Endothelial cell of umbilical vein (primary cell): ENCODE data around the gene TMIGD2. TPM values are rescaled to one million over a fixed set of nuclear protein-coding genes. Genes with fewer than 3 reads are reported as not detected.

Experiments
- BruUV-seq: library from RNA; stranded (reverse); fragments of 400-500 nt; replicated peaks from 2 replicates; lab custom pipeline; 2021; lab: Mats Ljungman, UMichigan
- CTCF ChIA-PET: fragments of 300-600, 350-600 bp; sonication (Branson Sonifier 250); formaldehyde crosslinking; loops from one replicate; lab custom pipeline; 2021; ENCODE audit warnings: antibody characterized with exemption, inconsistent platforms; lab: Charles Lee
- POLR2A ChIA-PET: fragments of 300-600, 350-600 bp; sonication (Branson Sonifier 250); formaldehyde crosslinking; loops from one replicate; lab custom pipeline; 2021; ENCODE audit warnings: antibody characterized with exemption, inconsistent platforms; lab: Charles Lee
- DNase-seq: peaks from one replicate; pipeline ENCODE4 v3.0.0-alpha.2; 2011; ENCODE audit warnings: low read depth, low spot score
- FAIRE-seq: peaks from 2 replicates; lab custom pipeline; 2011; peaks lifted over from hg19 to GRCh38; lab: Jason Lieb, UNC
- H2AFZ ChIP-seq: 2 replicates; pipeline ENCODE4 v1.6.0; 2012; ENCODE audit warnings: low read depth, low read length, control low read depth, inconsistent platforms
- H3K27ac ChIP-seq: 2 replicates; pipeline ENCODE4 v1.5.1; 2011; ENCODE audit warnings: low read depth, mild to moderate bottlenecking, control low read depth, low read length, moderate library complexity; ENCODE audit not compliant: insufficient read depth
- H3K27me3 ChIP-seq, 2 experiments: 2 replicates each; pipeline versions ENCODE4 v1.6.0 to v1.6.1; 2011; ENCODE audit warnings: low read length in 2 of 2, mixed read lengths in 1 of 2; ENCODE audit not compliant: control insufficient read depth in 2 of 2, insufficient read depth in 2 of 2
- H3K36me3 ChIP-seq, 2 experiments: 2 replicates in 1 of 2; 3 replicates in 1 of 2; pipeline ENCODE4 v1.5.1; 2011; ENCODE audit warnings: low read length in 2 of 2, mild to moderate bottlenecking in 1 of 2, moderate library complexity in 1 of 2; ENCODE audit not compliant: control insufficient read depth in 2 of 2, insufficient read depth in 2 of 2; ENCODE audit errors: extremely low read depth in 1 of 2
- H3K4me1 ChIP-seq: 3 replicates; pipeline ENCODE4 v1.5.1; 2011; ENCODE audit warnings: mild to moderate bottlenecking, low read length; ENCODE audit not compliant: control insufficient read depth, insufficient read depth; ENCODE audit errors: extremely low read depth
- H3K4me2 ChIP-seq: 2 replicates; pipeline ENCODE4 v1.6.1; 2011; ENCODE audit warnings: low read length, control low read depth, mixed read lengths; ENCODE audit not compliant: insufficient read depth
- H3K4me3 ChIP-seq, 3 experiments: fragments of 200-600 bp in 1 of 3; sonication (generic), shearing (Covaris generic) in 1 of 3; replicated peaks in 1 of 3; 2 replicates each; pipeline ENCODE4 v1.5.1; 2011 to 2016; ENCODE audit warnings: control low read depth in 3 of 3, low read length in 3 of 3, mild to moderate bottlenecking in 2 of 3, inconsistent platforms in 1 of 3, low read depth in 1 of 3, moderate library complexity in 1 of 3; ENCODE audit not compliant: insufficient read depth in 1 of 3
- H3K79me2 ChIP-seq: 2 replicates; pipeline ENCODE4 v1.6.0; 2012; ENCODE audit warnings: low read length, inconsistent platforms; ENCODE audit not compliant: control insufficient read depth, insufficient read depth
- H3K9ac ChIP-seq: replicated peaks from 2 replicates; pipeline ENCODE3; 2011; ENCODE audit warnings: low read length, control low read depth; ENCODE audit not compliant: insufficient read depth; ENCODE audit errors: extremely low read depth
- H3K9me1 ChIP-seq: replicated peaks from 3 replicates; pipeline ENCODE4 v1.6.0; 2011; ENCODE audit warnings: mild to moderate bottlenecking, low read length; ENCODE audit not compliant: control insufficient read depth, insufficient read depth; ENCODE audit errors: extremely low read depth
- H3K9me3 ChIP-seq: replicated peaks from 2 replicates; pipeline ENCODE4 v1.5.1; 2012; ENCODE audit warnings: low read length, inconsistent platforms; ENCODE audit not compliant: control insufficient read depth, insufficient read depth
- H4K20me1 ChIP-seq: replicated peaks from 2 replicates; pipeline ENCODE3; 2011; ENCODE audit warnings: mild to moderate bottlenecking, low read length; ENCODE audit not compliant: control insufficient read depth, insufficient read depth; ENCODE audit errors: extremely low read depth
- CTCF ChIP-seq, 2 donors: IDR thresholded peaks; 1 replicate in 1 of 2; 2 replicates in 1 of 2; pipeline ENCODE4 v1.5.1; 2011; ENCODE audit warnings: low read length in 2 of 2, mild to moderate bottlenecking in 2 of 2, moderate library complexity in 2 of 2, control low read depth in 1 of 2, inconsistent platforms in 1 of 2, low read depth in 1 of 2; ENCODE audit not compliant: insufficient read depth in 1 of 2; ENCODE audit errors: extremely low read depth in 1 of 2
- EZH2 ChIP-seq: IDR thresholded peaks from 2 replicates; pipeline ENCODE4 v1.6.1; 2012; ENCODE audit warnings: borderline replicate concordance, low read depth, mild to moderate bottlenecking, moderate library complexity, low read length, inconsistent platforms; ENCODE audit not compliant: severe bottlenecking
- FOS ChIP-seq: IDR thresholded peaks from 2 replicates; pipeline ENCODE4 v1.6.1; 2011; ENCODE audit warnings: mild to moderate bottlenecking, low read length, moderate library complexity, borderline replicate concordance; ENCODE audit not compliant: insufficient read depth
- GATA2 ChIP-seq: IDR thresholded peaks from 2 replicates; pipeline ENCODE4 v1.7.0; 2011; ENCODE audit warnings: low read depth, mild to moderate bottlenecking, moderate library complexity, mixed read lengths, low read length; ENCODE audit not compliant: insufficient read length, insufficient read depth
- JUN ChIP-seq: IDR thresholded peaks from 2 replicates; pipeline ENCODE4 v1.6.1; 2011; ENCODE audit warnings: borderline replicate concordance, low read depth; ENCODE audit not compliant: insufficient read length, insufficient read depth
- MYC ChIP-seq: IDR thresholded peaks from one replicate; pipeline ENCODE4 v1.6.1; 2011; ENCODE audit warnings: mild to moderate bottlenecking, low read depth, low read length
- POLR2A ChIP-seq: IDR thresholded peaks from 2 replicates; pipeline ENCODE4 v1.6.1; 2012; ENCODE audit warnings: low read depth, mild to moderate bottlenecking, control low read depth, low read length
- POLR2AphosphoS5 ChIP-seq: IDR thresholded peaks from 2 replicates; pipeline ENCODE4 v1.6.1; 2012; ENCODE audit warnings: low read depth, mild to moderate bottlenecking, control low read depth, low read length, moderate library complexity; ENCODE audit not compliant: insufficient read depth
- dilution Hi-C: fragments of 300-500 bp; cut with MboI; formaldehyde crosslinking; loops from one replicate; pipeline ENCODE4 v1.15.0; 2019; ENCODE audit warnings: low sequenced_read_pairs; ENCODE audit not compliant: extremely low pct_ligation_motif_present
- intact Hi-C: fragments of 100-400 bp; cut with micrococcal nuclease; formaldehyde crosslinking; loops from one replicate; pipeline ENCODE4 v1.10.0; 2022
- polyA plus RNA-seq, 4 experiments: library from polyadenylated mRNA; depleted of rRNA in 3 of 4; stranded (reverse) in 3 of 4; unstranded in 1 of 4; fragments of >200 nt; gene quantifications; 2 replicates each; pipeline versions ENCODE4 v1.2.1 to v1.2.3, GENCODE V29; 2011 to 2012; ENCODE audit warnings: missing spikeins in 1 of 4
- total RNA-seq: library from RNA; stranded (reverse); gene quantifications from 2 replicates; pipeline ENCODE4 v1.2.3, GENCODE V29; 2021
- TF ChIP-seq, protein P1 (sequence below): IDR thresholded peaks from 2 replicates; pipeline ENCODE4 v1.6.1; 2011; ENCODE audit not compliant: insufficient read depth, insufficient read length

The TMIGD2 gene
- total and polyA plus RNA-seq, 2 donors (not counting 3 experiments of a cell fraction or from before 2014, with no cell fraction given), result not detected

GRCh38 chr19:4284974-4285373 is 17.2 kb downstream of the TMIGD2 start:
- Histone ChIP-seq H3K9me1 (no peaks in the 10 kb centered on the region), H3K36me3 (no peaks in the 10 kb centered on the region), H3K4me2 (no peak overlapping the region), H3K9ac (no peak overlapping the region), H4K20me1 (no peaks in the 10 kb centered on the region), H3K9me3 (no peaks in the 10 kb centered on the region), H3K27ac (no peak overlapping the region), H3K4me1 (no peaks in the 10 kb centered on the region), H3K79me2 (no peaks in the 10 kb centered on the region), H3K27me3 (peaks cover 6 to 7% of the 10 kb centered on the region in 2 experiments), H2AFZ (no peak overlapping the region), H3K4me3 (no peak overlapping the region)
- ChIA-PET CTCF (interaction anchor here (1.5 to 1.7 kb wide), 2 partner anchors 67 to 240 kb away, joined by 3 to 4 read pairs; no protein-coding TSS in a partner anchor), POLR2A (interaction anchor here (0.6 kb wide), 1 partner anchor 831 kb away, joined by 7 read pairs; no protein-coding TSS in a partner anchor)
- DNase-seq (no peak), FAIRE-seq (no peak)
- TF ChIP-seq MYC (no peak), JUN (no peak), POLR2AphosphoS5 (no peak), GATA2 (no peak), POLR2A (no peak), CTCF (IDR thresholded peaks at IDR 0.05; ENCODE audit: extremely low read depth in 1 of 2, insufficient read depth in 1 of 2, low read depth in 1 of 2, low read length in 2 of 2) (no peak), FOS (no peak), EZH2 (no peak)
- TF ChIP-seq, protein P1, sequence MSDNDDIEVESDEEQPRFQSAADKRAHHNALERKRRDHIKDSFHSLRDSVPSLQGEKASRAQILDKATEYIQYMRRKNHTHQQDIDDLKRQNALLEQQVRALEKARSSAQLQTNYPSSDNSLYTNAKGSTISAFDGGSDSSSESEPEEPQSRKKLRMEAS, result no peak
- intact Hi-C loops (no loop called here), dilution Hi-C loops (no loop called here)
- no TSS peak for BruUV-seq
